ENCODE data around the gene CCIN. TPM values are rescaled to one million over a fixed set of nuclear protein-coding genes. Genes with fewer than 3 reads are reported as not detected.

Gene CCIN
- total and polyA plus RNA-seq, 2 of the 13 experiments (the other 11 are each of a cell fraction or from before 2014, with no cell fraction given) = not detected

DNA sequence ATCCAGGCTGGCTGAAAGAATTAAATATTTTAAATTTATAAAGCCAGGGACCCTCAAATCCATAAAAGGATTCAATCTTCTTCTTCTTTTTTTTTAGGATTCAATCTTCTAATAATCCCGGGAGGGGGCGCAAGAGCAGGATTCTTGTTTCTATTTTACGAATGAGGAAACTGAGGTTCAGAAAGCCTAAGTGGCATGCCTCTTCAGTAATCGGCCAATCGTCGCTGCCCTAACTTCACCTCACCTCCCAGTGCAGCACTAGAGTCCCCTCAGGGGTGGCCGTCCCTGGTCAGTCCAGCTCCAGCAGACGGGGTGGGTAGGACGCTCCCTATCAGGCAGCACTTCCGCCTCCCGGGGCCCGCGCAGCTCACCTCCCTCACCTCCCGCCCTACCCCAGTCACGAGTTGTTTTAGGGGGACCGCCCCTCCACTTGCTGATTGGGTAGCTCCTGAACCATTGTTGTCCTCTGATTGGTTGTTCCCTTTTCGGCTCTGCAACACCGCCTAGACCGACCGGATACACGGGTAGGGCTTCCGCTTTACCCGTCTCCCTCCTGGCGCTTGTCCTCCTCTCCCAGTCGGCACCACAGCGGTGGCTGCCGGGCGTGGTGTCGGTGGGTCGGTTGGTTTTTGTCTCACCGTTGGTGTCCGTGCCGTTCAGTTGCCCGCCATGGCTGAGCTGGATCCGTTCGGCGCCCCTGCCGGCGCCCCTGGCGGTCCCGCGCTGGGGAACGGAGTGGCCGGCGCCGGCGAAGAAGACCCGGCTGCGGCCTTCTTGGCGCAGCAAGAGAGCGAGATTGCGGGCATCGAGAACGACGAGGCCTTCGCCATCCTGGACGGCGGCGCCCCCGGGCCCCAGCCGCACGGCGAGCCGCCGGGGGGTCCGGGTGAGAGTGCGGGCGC lies 21.5 kb downstream of the CCIN start, which contains the start of gene CLTA (continued):
- no peak; the same call in 1 of the 2 replicates for TF ChIP-seq ZNF747 (CRISPR knock-in tag; IDR thresholded peaks at IDR 0.05; ENCODE audit: borderline replicate concordance)
- TF ChIP-seq REXO4 (CRISPR knock-in tag; IDR thresholded peaks at IDR 0.05; ENCODE audit: borderline replicate concordance) = no peak
- TF ChIP-seq MXD4 (CRISPR knock-in tag; IDR thresholded peaks at IDR 0.05) = peak; percentile 49; the same call in 1 of the 2 replicates
- TF ChIP-seq CHCHD3 (CRISPR knock-in tag; IDR thresholded peaks at IDR 0.05) = no peak
- TF ChIP-seq ZNF556 (CRISPR knock-in tag; IDR thresholded peaks at IDR 0.05; ENCODE audit: borderline replicate concordance) = 0 out of 2 replicates have a peak, but pooled peaks have one; percentile 81
- TF ChIP-seq, protein P1, sequence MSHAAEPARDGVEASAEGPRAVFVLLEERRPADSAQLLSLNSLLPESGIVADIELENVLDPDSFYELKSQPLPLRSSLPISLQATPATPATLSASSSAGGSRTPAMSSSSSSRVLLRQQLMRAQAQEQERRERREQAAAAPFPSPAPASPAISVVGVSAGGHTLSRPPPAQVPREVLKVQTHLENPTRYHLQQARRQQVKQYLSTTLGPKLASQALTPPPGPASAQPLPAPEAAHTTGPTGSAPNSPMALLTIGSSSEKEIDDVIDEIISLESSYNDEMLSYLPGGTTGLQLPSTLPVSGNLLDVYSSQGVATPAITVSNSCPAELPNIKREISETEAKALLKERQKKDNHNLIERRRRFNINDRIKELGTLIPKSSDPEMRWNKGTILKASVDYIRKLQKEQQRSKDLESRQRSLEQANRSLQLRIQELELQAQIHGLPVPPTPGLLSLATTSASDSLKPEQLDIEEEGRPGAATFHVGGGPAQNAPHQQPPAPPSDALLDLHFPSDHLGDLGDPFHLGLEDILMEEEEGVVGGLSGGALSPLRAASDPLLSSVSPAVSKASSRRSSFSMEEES (CRISPR knock-in tag; IDR thresholded peaks at IDR 0.05) = peak; percentile 100
- peak; percentile 90; the same call in 1 of the 2 replicates for TF ChIP-seq DR1 (CRISPR knock-in tag; IDR thresholded peaks at IDR 0.05)
- no peak for TF ChIP-seq ZNF530 (CRISPR knock-in tag; IDR thresholded peaks at IDR 0.05; ENCODE audit: low read depth)
- TF ChIP-seq ZNF510 (CRISPR knock-in tag; IDR thresholded peaks at IDR 0.05; ENCODE audit: low read depth) = 0 out of 2 replicates have a peak, but pooled peaks have one; percentile 63
- no peak for TF ChIP-seq HCFC1 (IDR thresholded peaks at IDR 0.05; ENCODE audit: low read depth, low read length)
- 0 out of 2 replicates have a peak, but pooled peaks have one; percentile 39 for TF ChIP-seq NAIF1 (CRISPR knock-in tag; IDR thresholded peaks at IDR 0.05; ENCODE audit: borderline replicate concordance)
- no peak for TF ChIP-seq RFX3 (CRISPR knock-in tag; IDR thresholded peaks at IDR 0.05)
- peak; percentile 53; the same call in 1 of the 2 replicates for TF ChIP-seq ZNF614 (CRISPR knock-in tag; IDR thresholded peaks at IDR 0.05; ENCODE audit: borderline replicate concordance)
- peak; percentile 50; the same call in 1 of the 2 replicates for TF ChIP-seq ZNF430 (CRISPR knock-in tag; IDR thresholded peaks at IDR 0.05)
- TF ChIP-seq, protein P2, sequence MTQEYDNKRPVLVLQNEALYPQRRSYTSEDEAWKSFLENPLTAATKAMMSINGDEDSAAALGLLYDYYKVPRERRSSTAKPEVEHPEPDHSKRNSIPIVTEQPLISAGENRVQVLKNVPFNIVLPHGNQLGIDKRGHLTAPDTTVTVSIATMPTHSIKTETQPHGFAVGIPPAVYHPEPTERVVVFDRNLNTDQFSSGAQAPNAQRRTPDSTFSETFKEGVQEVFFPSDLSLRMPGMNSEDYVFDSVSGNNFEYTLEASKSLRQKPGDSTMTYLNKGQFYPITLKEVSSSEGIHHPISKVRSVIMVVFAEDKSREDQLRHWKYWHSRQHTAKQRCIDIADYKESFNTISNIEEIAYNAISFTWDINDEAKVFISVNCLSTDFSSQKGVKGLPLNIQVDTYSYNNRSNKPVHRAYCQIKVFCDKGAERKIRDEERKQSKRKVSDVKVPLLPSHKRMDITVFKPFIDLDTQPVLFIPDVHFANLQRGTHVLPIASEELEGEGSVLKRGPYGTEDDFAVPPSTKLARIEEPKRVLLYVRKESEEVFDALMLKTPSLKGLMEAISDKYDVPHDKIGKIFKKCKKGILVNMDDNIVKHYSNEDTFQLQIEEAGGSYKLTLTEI (CRISPR knock-in tag; conservative IDR thresholded peaks at IDR 0.05) = no peak
- 0 out of 2 replicates have a peak, but pooled peaks have one; percentile 45 for TF ChIP-seq KLF6 (CRISPR knock-in tag; IDR thresholded peaks at IDR 0.05)
- TF ChIP-seq, protein P3, sequence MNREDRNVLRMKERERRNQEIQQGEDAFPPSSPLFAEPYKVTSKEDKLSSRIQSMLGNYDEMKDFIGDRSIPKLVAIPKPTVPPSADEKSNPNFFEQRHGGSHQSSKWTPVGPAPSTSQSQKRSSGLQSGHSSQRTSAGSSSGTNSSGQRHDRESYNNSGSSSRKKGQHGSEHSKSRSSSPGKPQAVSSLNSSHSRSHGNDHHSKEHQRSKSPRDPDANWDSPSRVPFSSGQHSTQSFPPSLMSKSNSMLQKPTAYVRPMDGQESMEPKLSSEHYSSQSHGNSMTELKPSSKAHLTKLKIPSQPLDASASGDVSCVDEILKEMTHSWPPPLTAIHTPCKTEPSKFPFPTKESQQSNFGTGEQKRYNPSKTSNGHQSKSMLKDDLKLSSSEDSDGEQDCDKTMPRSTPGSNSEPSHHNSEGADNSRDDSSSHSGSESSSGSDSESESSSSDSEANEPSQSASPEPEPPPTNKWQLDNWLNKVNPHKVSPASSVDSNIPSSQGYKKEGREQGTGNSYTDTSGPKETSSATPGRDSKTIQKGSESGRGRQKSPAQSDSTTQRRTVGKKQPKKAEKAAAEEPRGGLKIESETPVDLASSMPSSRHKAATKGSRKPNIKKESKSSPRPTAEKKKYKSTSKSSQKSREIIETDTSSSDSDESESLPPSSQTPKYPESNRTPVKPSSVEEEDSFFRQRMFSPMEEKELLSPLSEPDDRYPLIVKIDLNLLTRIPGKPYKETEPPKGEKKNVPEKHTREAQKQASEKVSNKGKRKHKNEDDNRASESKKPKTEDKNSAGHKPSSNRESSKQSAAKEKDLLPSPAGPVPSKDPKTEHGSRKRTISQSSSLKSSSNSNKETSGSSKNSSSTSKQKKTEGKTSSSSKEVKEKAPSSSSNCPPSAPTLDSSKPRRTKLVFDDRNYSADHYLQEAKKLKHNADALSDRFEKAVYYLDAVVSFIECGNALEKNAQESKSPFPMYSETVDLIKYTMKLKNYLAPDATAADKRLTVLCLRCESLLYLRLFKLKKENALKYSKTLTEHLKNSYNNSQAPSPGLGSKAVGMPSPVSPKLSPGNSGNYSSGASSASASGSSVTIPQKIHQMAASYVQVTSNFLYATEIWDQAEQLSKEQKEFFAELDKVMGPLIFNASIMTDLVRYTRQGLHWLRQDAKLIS (CRISPR knock-in tag; IDR thresholded peaks at IDR 0.05) = 0 out of 2 replicates have a peak, but pooled peaks have one; percentile 54

Data from HepG2 (cell line).